NCI-H345 treated with DMSO at 0.1 percent for 48 hours (cell line): ENCODE data around the gene ACSL6.
A peak's percentile ranks its signal among the peaks of the same experiment; 100 is the strongest.

Experiments
- DNase-seq: peaks from one replicate; lab custom pipeline; 2025; ENCODE audit not compliant: unreplicated experiment; lab: John Stamatoyannopoulos, UW

ACSL6 gene

DNA sequence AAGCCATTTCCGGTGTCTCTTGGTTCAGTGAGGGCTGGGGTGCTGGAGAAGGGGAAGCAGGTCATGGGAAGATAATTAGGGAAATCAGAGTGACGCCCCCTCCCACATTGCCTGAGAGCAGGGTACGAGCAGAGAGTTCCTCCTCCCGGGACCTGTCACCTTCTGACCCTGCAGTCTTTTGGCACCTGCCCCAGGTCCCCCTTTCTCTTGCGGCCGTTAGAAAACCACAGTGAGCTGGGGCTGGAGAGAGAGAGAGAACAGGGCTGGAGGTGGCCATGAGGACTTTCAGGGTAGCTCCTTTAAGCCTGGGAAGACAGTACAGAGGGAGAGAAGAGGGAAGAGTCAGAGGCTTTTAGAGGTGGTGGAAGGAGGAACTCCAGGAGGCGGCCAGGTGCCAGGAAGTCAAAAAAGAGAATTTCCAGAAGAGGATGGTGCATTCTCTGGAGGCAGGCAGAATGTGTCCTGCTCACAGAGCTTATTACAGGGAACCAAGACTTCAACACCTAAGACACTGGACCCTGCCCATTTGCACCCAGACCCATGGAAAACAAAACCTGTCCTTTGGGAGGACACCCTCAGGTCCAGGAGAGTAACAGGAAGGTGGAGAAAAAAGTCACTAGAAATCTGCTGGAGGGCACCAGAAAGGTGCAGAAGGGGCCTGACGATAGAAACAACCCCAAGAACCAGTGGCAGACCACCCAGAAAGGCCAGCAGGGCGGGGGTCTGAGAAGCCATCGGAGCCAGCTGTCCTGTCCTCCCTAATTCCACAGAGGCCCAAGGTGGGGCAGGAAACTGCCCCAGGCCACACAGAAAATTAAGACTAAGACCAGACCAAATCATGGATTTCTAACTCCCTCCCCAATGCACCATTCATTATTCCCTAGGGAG is 6.5 kb upstream of the ACSL6 start:
- no peak for DNase-seq

DNA sequence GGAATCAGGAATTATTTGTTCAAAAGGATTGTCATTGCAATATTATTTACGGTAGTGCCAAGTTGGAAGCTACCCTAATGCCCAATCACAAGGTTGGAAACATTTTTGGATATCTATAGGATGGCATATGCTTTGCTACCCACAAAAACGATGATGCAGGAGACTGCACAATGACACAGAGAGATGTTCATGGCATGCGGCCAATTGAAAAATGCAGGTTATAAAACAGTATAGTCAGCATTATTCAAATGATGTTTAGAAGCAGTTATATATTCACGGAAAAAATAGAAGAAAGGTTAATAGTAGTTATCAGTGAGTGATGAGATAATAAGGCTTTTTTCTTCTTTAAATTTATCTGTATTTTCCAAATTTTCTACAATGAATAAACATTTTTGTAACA is 5.9 kb upstream of the ACSL6 start:
- no peak for DNase-seq

DNA sequence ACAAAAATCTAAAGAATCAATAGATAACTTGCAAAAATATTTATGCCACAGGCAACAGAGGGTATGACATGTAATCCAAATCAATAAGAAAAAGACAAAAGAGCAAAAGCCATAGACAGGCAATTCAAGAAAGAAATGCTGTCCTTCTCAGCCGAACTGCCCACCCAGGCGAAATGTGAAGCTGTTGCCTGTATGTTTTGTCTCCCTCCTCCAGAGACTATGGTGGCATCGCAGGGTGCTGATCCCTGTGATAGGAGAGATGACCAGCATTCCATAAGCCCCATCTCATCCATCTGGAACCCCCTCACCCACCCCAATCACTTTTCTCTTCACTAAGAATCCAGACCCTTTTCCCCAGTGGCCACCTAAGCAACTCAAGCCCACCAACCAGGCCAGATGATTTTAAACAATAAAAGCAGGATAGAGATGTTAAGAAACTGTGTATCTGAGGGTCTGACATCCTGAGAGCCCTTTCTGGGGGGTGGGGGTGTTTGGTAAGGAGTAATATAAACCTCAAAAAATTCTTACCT is 5.3 kb upstream of the ACSL6 start:
- DNase-seq = no peak

DNA sequence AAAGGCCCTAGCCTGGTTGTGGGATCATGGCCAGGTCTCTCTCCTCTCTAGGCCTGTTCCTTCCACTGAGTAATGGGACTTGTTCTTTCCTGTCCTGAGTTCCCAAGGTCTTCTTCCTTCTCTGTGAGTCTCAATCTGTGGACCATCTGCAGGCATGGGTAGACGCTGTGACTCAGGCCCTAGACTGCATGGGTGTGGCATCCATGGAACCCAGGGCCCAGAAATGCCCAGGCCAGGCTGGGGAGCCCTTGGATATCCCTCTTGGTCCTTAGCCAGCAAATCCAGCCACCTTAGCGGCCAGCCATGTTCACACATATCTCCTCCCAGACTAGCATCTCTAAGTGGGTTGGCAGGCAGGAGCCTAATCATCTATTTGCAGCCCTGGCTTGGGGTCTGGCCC is 2.3 kb upstream of the ACSL6 start:
- DNase-seq = no peak

DNA sequence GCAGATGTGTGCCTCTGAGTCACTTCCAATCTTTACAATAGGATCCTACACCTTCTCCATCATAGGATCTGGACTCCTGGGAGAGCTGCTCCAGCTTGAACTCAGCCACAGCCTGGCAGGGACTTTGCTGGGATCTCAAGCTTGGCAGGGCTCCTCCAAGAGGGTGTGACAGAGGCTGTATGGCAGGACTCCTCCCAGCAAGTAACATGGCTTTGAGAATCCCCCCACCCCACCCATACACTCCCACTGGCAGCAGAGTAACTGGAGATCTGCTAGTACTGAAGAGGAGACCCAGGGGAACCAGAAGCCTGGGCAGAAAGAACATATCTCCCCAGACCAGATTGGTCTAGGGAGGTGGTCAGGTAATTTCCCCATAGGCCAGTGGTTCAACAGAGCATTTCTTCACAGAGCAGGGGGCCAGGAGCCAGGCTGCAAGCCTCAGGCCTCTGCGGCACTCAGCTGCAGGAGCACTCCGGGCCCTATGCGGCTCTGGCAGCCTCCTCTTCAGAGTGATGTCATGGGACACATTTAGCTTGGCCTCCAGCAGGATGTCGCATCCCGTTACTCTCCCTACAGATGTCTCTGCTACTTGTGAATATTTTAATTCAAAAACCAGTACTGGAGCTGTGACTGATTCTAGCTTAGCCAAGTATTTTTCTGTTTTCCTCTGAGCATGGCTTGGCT is 1.7 kb upstream of the ACSL6 start:
- DNase-seq = no peak

DNA sequence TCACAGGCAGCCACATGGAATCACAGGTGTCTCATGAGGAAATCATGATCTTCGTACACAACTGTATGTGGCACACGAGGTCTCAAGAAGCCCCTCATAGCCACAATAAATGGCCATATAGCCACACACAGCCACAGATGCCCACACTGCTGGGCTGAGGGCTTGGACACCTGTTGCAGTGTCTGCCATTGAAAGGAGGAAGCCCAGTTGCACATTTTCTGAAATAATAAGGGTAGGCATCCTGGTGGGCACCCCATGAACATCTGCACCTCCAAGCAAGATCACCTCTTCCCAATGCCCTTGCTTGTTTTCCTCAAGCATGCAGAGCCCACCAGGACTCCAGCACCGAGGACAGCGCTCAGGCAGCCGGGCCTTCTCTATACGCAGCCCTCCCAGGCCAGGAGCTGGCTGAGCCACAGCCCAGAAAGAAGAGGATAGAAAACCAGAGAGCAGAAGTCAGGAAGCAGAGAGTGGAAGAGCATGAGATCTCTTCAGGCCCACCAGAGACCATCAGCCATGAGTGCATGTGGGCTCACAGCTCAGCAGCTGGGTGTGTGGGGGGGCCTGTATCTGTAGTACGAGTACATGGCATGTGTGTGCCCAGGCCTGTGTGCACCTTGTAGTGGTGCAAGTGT is 1.0 kb upstream of the ACSL6 start:
- DNase-seq = no peak

DNA sequence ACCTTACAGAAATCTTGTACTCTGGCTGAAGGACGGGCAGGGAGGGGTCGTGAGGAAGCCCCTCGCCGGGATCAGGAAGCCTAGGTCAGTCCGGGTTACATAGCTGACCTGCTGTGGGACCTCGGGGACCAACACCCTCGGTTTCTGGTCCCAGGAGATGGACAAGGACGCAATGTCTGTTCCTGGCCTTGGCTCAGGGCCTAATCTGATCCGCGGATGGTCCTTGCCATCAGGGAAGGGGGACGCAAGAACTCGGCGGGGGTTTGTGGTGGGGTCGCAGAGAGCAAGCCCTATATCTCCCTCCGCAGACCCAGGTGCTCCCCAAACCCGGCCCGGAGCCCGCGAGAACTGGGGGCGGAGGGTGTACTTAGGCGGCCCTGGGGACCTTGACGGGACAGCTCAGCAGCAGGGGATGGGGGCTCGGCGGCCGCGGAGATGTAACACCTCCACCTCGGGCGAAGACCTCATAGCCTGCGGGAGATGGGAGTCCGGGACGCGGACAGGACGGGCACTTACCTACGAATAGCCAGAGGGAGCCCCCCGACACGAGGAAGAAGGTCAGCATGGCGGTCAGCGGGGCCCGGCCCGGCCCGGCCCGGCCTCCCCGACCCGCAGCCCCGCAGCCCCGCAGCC is 353 bp downstream of the ACSL6 start:
- DNase-seq = no peak

DNA sequence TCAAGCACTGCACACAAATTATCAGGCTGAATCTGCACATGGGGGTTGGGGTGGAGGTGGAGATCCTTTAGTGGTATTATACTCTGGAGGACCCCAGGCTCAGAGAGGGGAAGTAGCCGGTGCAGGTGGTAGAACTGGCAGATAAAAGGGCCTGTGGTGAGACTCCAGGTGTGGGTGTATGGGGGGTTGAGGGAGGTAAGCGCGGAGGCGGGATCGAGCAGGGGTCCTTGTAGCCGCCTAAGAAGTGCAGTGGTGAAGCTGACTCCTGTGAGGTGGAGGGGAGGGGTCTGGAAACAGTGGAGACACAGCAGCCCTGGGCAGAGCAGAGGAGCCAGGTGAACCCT is 841 bp downstream of the ACSL6 start:
- no peak for DNase-seq

DNA sequence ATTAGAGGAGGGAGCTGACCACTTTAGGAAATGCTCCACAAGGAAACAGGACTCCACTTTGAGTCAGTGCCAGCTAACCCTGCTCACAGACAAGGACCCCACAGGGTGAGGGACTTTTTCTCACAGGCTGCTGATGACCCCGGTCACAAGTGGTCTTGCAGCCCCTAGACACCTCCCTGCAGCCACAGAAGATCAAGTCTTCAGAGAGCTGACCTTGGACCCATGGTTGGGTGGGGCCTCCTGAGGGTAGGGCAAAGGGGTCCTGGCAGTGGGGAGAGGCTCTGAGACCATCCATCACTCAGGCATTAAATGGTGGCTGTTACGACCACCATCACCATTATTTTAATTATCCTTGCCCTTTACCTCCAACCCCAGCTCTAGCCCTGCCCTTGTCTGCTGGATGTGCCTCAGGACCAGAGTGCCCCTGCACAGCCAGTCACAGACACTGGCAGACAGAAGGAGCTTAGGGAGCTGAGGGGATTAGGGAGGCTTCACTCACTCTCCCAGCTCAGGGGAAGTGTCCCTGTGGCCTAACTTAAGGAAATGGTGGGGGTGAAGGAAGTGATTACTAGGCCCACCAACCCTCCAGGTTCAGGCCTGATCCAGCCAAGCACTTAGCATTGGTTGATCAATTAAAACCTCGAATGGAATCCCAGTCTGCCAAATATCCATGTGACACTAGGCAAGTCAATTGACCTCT is 1.6 kb downstream of the ACSL6 start:
- no peak for DNase-seq

DNA sequence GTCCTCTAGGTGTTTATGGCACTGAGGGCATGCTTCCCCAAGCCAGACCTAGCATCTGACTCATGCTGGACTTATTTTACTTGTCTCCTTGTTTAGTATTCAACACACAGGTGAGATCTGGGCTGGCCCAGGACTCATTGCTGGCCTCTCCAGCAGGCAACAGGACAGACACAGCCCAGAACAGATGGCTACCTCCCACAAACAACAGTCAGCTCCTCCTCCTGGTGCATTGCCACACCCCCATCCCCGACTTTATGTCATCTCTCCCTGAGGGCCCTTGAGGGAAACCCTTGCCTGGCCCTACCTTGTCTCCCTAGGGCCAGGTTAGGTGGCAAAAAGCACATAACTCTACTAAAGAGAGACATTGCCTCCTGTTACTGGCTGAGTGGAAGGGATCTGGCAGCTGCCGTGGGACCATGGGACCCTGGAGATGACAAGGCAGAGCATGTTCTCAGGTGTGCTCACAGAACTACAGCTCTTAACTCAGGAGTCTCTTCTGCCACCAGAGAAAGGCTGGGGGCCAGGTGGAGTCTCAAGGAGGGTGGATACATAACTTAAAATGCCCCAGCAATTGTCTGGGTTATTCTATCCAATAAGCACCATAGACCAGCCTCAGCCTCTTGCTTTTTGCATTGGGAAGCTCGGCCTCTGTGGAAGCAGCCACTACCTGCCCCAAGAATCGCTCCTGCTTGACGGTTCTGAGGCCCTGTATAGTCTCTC is 2.3 kb downstream of the ACSL6 start:
- no peak for DNase-seq

DNA sequence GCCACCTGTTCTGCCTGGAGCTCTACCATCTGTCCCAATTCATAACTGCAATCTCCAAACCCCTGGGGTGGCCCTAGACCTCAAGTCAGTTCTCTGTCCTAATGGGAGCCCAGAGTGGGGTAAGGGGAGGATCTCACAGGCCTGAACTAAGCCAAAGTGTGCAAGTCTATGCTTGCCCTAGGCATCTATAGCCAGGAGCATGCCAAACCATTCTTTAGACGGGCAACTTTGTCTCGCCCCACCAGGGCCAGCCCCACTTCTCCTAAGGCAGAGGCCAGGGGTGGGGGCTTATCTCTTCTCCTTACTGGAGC is 3.3 kb downstream of the ACSL6 start:
- DNase-seq = no peak

DNA sequence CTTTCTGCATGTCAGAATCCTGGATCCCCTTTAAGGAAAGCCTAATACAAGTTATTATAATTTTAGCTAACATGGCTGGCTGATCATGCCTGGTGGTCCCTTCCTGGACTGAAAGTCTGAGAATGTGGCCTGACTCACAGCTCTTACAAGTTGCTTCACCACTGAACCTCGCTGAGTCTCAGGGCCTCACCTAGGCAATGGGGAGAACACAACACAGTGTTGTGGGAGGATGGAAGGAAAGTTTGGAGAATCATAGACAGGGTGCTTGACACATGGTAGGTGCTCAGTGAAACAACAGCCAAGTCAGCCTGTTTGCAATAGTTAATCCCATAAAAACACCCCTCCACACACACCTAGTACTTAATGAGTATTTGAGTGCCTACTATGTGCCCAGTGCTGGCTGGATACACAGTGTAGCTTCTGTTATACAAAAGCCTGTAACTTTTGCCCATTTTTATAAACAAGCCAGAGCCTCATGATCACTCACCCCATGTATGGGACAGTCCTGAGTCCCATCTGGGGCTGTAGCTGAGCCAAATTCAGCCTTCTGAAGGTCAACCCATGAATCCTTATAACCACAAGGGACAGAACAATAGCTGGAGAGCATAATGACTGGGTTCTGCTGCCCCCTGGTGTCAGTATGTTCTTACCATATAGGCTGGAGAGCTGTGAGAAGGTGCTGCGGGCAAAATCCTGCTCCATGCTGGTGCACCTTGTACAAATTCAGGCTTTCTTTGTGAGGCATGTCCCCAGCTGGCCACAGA is 3.9 kb downstream of the ACSL6 start:
- peak; percentile 42 for DNase-seq

DNA sequence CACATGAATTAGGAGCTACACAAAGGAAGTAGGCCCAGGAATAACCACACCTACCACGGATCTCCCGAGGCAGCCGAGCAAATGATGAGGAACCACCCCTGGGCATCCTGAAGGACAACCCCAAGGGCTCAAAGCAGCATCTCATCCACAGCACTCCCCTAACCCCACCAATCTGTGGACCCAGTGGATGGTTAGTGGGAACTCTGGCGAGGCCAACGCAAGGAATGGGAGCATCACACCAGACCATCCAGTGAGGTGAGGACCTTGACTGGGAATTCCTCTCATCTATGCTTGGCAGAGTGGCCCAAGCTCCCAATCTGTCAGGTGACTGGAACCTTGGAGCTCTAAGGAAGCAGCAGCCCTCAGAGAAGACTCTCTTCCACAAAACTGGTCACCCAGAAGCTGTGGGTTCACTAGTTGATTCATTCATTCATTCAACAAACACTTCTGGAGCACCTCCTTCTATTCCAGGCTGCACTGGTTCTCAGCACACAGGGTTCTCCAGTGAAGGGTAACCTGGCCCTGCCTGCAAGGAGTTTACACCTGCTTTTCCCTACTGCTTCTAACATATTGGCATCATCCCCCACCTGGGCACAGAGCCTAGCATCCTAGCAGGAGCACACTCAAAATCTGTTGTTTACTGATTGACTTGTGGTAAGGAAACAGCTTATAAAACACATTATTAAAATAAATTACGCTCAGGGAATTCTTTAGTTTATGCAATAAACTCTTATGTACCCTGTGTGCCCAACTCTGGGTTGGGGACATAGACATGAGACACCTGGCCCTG is 4.9 kb downstream of the ACSL6 start:
- no peak for DNase-seq

DNA sequence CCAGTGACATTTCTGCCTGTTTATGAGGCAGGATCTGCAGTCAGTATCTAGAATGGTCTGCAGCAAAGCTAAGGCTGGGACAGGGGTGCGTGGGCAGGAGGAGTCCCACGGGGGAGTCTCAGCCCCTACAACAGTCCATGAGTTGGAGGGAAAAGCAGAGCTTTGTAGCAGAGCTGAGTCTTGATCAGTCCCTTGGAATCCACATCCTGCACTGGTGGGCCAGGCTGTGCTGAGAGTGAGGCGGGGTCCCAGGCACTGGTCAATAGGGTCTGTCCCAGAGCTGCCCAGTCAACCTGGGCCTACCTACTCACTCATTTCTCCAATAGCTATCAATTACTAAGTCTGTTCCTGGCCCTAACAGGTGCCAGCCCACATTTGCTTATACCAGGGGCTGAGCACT is 5.9 kb downstream of the ACSL6 start:
- DNase-seq = no peak

DNA sequence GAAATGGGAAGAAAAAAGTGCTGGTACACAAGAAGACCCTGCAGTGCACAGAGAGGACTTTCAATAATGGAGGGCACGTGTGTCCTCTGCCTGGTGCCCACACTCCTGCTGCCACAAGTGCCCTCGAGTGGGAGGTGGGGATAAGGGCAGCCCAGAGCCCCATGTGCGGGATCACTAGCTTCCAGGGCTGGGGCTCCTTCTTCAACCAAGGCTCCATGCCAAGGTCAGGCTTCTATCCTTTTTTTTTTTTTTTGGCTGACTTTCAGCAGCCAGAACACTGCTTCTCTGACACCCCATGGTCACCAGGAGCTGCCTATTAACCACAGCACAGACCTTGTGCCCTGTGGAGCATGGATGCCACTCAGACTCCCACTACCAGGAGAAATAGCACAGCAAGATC is 7.5 kb downstream of the ACSL6 start:
- no peak for DNase-seq

DNA sequence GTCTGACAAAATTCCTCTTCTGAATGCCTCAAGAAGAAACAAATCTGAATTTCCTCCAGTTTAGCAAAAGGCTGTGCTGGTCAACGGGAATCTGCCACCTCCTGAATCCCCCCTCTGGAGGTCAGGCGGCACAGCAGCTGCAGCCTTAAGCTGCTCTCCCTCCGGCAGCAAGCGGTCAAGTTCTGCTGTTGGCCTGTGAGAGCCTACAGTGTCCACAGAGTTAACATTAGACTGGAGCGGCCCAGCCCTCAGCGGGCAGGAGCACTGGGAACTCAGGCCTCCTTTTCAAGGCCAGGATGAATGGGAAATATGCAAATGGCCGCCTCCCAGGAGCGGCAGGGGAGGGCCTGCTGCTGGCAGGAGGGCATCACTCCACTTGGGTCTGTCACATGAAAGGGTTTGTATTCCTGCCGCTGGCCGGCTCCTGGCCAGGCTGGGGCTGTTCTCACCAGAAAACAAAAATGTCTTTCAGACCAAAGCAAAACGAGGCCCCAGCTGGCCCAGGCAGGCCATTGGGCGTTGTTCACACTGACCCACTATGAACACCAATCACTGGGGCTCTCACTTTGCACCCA is 8.2 kb downstream of the ACSL6 start:
- DNase-seq = no peak

DNA sequence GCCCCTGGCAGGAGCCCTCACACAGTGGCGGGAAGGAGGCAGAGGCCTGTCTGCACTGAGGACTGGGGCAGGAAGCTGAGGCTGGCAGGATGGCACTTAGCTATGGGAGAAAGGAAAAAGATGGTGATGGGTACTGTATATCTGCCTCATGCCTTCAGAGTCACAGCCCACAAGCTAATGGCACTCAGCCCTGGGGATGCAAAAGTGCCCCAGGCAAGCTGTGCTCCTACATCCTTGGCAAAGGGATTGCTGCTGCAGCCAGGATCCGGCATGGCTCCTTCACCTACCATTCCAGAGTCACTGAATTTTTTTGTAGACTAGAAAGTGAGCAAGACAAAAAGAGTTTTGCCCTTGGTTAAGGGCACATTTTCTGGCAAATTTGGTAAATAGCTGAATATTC is 8.7 kb downstream of the ACSL6 start:
- DNase-seq = no peak
